HL-60 (cell line): ENCODE data around the gene GPATCH4.

ENCODE experiments used
- DNase-seq, 2 experiments: peaks; one replicate each; pipeline ENCODE4 v3.0.0-alpha.2; 2010 to 2020; ENCODE audit warnings: low read depth in 1 of 2, low spot score in 1 of 2
- H3K27ac ChIP-seq: fragments of 250-450 bp; sonication (Bioruptor Pico); replicated peaks from 2 replicates; pipeline ENCODE4 v1.5.1; 2020; ENCODE audit warnings: mild to moderate bottlenecking, moderate library complexity
- H3K27me3 ChIP-seq: fragments of 250-450 bp; sonication (Bioruptor Pico); 2 replicates; pipeline ENCODE4 v1.5.1; 2021; ENCODE audit warnings: mild to moderate bottlenecking, moderate library complexity; ENCODE audit not compliant: insufficient read depth, poor library complexity, severe bottlenecking
- H3K4me3 ChIP-seq: replicated peaks from 2 replicates; pipeline ENCODE4 v1.5.1; 2011; ENCODE audit warnings: mild to moderate bottlenecking, control low read depth, low read length; ENCODE audit not compliant: insufficient read depth
- GABPA ChIP-seq: IDR thresholded peaks from 2 replicates; pipeline ENCODE4 v1.6.1; 2012; ENCODE audit warnings: low read depth
- POLR2AphosphoS5 ChIP-seq: IDR thresholded peaks from 2 replicates; pipeline ENCODE4 v1.6.1; 2012; ENCODE audit warnings: low read depth
- SPI1 ChIP-seq: IDR thresholded peaks from 2 replicates; pipeline ENCODE4 v1.6.1; 2012; ENCODE audit warnings: low read depth, mild to moderate bottlenecking, borderline replicate concordance
- TF ChIP-seq, protein P1 (sequence below): IDR thresholded peaks from one replicate; pipeline ENCODE4 v1.5.1; 2011; ENCODE audit warnings: low read length, control low read depth, inconsistent platforms; ENCODE audit not compliant: insufficient read depth
- TF ChIP-seq, protein P2 (sequence below): IDR thresholded peaks from 2 replicates; pipeline ENCODE4 v1.6.1; 2012; ENCODE audit warnings: low read depth; ENCODE audit not compliant: insufficient replicate concordance

GPATCH4 gene

DNA sequence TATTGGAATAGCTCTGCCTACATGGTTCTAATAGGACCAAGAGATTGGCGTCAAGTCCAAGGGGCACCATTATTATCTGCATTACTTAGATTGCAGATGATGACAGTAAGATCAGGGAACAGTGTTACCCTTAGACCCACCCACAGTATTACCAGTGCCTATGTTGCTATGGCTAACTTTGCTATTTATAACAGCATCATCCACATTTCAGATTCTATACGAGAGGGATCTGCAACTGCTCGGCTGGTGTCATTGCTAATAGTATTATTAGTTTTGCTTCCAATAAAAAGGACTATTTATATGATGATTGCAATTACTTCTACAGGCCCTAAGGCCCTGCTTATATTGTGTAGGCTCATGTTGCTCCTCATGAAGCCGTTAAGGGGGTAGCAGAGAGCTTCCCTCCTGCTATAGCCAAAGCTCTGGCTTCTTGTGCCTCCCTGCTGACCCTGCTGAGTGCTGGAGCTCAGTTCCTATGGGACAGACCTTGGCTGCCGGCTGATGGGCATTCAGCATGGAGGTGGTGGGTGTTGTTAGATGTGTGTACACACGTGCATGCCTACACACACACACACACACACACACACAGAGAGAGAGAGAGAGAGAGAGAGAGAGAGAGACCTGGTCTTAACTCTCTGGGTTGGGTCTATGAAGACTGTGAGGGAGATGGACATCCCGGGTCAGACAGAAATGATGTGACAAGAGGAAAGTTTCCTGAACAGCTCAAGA lies 41.9 kb upstream of the GPATCH4 start:
- peaks cover 51% of the 10 kb centered on the region for H3K27me3 ChIP-seq
- DNase-seq = no peak
- H3K27ac ChIP-seq = no peak overlapping the region
- TF ChIP-seq, protein P1, sequence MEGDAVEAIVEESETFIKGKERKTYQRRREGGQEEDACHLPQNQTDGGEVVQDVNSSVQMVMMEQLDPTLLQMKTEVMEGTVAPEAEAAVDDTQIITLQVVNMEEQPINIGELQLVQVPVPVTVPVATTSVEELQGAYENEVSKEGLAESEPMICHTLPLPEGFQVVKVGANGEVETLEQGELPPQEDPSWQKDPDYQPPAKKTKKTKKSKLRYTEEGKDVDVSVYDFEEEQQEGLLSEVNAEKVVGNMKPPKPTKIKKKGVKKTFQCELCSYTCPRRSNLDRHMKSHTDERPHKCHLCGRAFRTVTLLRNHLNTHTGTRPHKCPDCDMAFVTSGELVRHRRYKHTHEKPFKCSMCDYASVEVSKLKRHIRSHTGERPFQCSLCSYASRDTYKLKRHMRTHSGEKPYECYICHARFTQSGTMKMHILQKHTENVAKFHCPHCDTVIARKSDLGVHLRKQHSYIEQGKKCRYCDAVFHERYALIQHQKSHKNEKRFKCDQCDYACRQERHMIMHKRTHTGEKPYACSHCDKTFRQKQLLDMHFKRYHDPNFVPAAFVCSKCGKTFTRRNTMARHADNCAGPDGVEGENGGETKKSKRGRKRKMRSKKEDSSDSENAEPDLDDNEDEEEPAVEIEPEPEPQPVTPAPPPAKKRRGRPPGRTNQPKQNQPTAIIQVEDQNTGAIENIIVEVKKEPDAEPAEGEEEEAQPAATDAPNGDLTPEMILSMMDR = no peak
- TF ChIP-seq POLR2AphosphoS5 (no peak), GABPA (no peak), SPI1 (no peak)
- TF ChIP-seq, protein P2, sequence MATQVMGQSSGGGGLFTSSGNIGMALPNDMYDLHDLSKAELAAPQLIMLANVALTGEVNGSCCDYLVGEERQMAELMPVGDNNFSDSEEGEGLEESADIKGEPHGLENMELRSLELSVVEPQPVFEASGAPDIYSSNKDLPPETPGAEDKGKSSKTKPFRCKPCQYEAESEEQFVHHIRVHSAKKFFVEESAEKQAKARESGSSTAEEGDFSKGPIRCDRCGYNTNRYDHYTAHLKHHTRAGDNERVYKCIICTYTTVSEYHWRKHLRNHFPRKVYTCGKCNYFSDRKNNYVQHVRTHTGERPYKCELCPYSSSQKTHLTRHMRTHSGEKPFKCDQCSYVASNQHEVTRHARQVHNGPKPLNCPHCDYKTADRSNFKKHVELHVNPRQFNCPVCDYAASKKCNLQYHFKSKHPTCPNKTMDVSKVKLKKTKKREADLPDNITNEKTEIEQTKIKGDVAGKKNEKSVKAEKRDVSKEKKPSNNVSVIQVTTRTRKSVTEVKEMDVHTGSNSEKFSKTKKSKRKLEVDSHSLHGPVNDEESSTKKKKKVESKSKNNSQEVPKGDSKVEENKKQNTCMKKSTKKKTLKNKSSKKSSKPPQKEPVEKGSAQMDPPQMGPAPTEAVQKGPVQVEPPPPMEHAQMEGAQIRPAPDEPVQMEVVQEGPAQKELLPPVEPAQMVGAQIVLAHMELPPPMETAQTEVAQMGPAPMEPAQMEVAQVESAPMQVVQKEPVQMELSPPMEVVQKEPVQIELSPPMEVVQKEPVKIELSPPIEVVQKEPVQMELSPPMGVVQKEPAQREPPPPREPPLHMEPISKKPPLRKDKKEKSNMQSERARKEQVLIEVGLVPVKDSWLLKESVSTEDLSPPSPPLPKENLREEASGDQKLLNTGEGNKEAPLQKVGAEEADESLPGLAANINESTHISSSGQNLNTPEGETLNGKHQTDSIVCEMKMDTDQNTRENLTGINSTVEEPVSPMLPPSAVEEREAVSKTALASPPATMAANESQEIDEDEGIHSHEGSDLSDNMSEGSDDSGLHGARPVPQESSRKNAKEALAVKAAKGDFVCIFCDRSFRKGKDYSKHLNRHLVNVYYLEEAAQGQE = no peak
- H3K4me3 ChIP-seq = no peak overlapping the region

DNA sequence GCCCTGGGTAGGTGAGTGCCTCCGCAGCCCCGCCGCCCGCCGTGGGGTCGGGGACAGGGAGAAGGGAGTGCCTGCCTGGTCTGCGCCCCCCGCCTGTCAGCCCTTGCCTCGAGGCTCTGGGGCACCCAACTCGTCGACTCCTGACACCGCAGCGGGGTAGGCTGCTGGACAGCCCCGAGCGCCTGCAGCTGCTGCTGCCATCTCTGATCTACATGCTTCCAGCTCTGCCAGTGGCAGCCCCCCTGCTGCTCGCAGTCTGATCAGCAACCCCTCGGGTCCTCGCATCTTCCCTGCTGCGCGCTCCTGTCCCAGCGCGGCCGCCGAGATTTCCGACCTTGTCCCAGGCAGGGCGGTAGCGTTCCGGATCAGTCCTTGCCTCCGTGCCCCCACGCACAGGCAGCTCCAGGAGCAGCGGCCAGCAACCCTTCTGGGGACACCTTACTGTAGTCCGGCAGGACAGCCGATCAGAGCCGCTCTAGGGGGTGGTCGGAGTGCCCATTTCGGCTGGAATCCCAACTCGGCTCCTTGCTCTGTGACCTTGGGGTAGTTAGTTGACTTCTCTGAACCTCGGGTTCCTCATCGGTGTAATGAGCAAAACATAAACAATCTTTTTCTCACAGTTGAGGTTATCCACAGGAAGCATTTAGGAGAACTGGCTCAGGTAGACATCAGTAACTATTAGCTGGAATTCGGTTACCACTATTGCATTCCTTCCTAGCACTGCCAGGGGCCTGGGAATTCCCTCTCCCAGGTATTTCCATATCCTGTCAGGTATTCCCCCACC lies 41.2 kb upstream of the GPATCH4 start:
- no peak for TF ChIP-seq POLR2AphosphoS5
- TF ChIP-seq, protein P1 = no peak
- Histone ChIP-seq H3K27ac (no peak overlapping the region), H3K27me3 (peaks cover 51% of the 10 kb centered on the region), H3K4me3 (no peak overlapping the region)
- DNase-seq = no peak

DNA sequence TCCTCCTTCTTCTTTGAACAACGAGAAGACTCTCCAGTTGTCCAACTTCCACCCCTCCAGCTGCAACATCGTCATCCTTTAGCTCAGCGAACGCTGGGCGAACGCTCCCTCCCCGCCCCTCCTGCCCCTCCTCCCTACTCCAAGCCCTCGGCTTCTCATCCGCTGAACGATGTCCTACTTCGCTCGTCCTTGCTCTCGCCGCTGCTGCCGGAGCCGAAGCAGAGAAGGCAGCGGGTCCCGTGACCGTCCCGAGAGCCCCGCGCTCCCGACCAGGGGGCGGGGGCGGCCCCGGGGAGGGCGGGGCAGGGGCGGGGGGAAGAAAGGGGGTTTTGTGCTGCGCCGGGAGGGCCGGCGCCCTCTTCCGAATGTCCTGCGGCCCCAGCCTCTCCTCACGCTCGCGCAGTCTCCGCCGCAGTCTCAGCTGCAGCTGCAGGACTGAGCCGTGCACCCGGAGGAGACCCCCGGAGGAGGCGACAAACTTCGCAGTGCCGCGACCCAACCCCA lies 40.5 kb upstream of the GPATCH4 start, which contains the start of gene BCAN:
Gene BCAN (plus strand): TSS at position 357 of the 504 bp plus-strand sequence. CDS start 3,938 bp downstream, outside the sequence.
- TF ChIP-seq SPI1 = no peak
- TF ChIP-seq, protein P2 = no peak
- TF ChIP-seq POLR2AphosphoS5 = no peak
- TF ChIP-seq GABPA = no peak
- TF ChIP-seq, protein P1 = no peak
- H3K27me3 ChIP-seq = peaks cover 50% of the 10 kb centered on the region
- H3K27ac ChIP-seq = no peak within 1 kb of the TSS
- DNase-seq = no peak
- H3K4me3 ChIP-seq = no peak within 1 kb of the TSS
